Measurements from ENCODE around the gene PGAM1. TPM values are rescaled to one million over a fixed set of nuclear protein-coding genes. Genes with fewer than 3 reads are reported as not detected.

The PGAM1 gene
- 227 and 387 TPM in 2 replicates for total RNA-seq (ENCODE audit: low replicate concordance)

GRCh38 chr10:97425964-97426775 lies at the start of gene PGAM1:
TSS of gene PGAM1 (plus strand) at chr10:97426191. CDS start at chr10:97426308, 117 bp downstream.

GRCh38 chr10:97400665-97401454 lies 25.1 kb upstream of the PGAM1 start, which contains the start of gene RRP12:
TSS of gene RRP12 (minus strand) at chr10:97401340. CDS start at chr10:97401231, 109 bp downstream.

GRCh38 chr10:97445722-97446639 lies 20.0 kb downstream of the PGAM1 start, which contains the start of the genes EXOSC1 and ZDHHC16:
TSS of gene EXOSC1 (minus strand) at chr10:97446006. CDS start at chr10:97445985, 21 bp downstream.
TSS of gene ZDHHC16 (plus strand) at chr10:97446175. CDS start at chr10:97451676, 5,501 bp downstream.

Other genes with a start within 250 kb of the PGAM1 start
- gene SLIT1, start 240.2 kb upstream of the PGAM1 start, total RNA-seq (ENCODE audit: low replicate concordance) = under 0.01 and 0.35 TPM in 2 replicates
- gene ARHGAP19, start 133.6 kb upstream of the PGAM1 start, total RNA-seq (ENCODE audit: low replicate concordance) = 4.8 and 4.9 TPM in 2 replicates
- gene FRAT1, start 106.9 kb upstream of the PGAM1 start, total RNA-seq (ENCODE audit: low replicate concordance) = 0.83 and 1.1 TPM in 2 replicates
- gene FRAT2, start 91.5 kb upstream of the PGAM1 start, total RNA-seq (ENCODE audit: low replicate concordance) = 2.7 and 3.0 TPM in 2 replicates
- 11.0 and 12.5 TPM in 2 replicates for gene RRP12, start 24.9 kb upstream of the PGAM1 start, total RNA-seq (ENCODE audit: low replicate concordance)
- 19.8 and 34.3 TPM in 2 replicates for gene EXOSC1, start 19.8 kb downstream of the PGAM1 start, total RNA-seq (ENCODE audit: low replicate concordance)
- gene ZDHHC16, start 20.0 kb downstream of the PGAM1 start, total RNA-seq (ENCODE audit: low replicate concordance) = 31.9 and 36.7 TPM in 2 replicates
- gene MMS19, start 72.2 kb downstream of the PGAM1 start, total RNA-seq (ENCODE audit: low replicate concordance) = 36.6 and 49.8 TPM in 2 replicates
- 16.3 and 30.3 TPM in 2 replicates for gene UBTD1, start 72.7 kb downstream of the PGAM1 start, total RNA-seq (ENCODE audit: low replicate concordance)
- 0.15 and 0.59 TPM in 2 replicates for gene ANKRD2, start 146.6 kb downstream of the PGAM1 start, total RNA-seq (ENCODE audit: low replicate concordance)
- gene HOGA1, start 158.2 kb downstream of the PGAM1 start, total RNA-seq (ENCODE audit: low replicate concordance) = 0.75 and 0.94 TPM in 2 replicates
- 0.08 TPM in 1 of 2 replicates, not detected in the other for gene C10orf62, start 163.5 kb downstream of the PGAM1 start, total RNA-seq (ENCODE audit: low replicate concordance)
- gene MORN4, start 207.3 kb downstream of the PGAM1 start, total RNA-seq (ENCODE audit: low replicate concordance) = 4.2 and 8.1 TPM in 2 replicates
- gene PI4K2A, start 214.5 kb downstream of the PGAM1 start, total RNA-seq (ENCODE audit: low replicate concordance) = 11.7 and 16.9 TPM in 2 replicates

Measured in smooth muscle cell of the coronary artery (primary cell).